Heart right ventricle (tissue), 16 donors: ENCODE data around the gene COLEC12. TPM values are rescaled to one million over a fixed set of nuclear protein-coding genes. Genes with fewer than 3 reads are reported as not detected.

Experiments
- ATAC-seq, 8 donors: fragments of 200-7000 bp; cut with Tn5 transposase; one replicate each; pipeline ENCODE4 v1.9.1; 2020; ENCODE audit warnings: mild to moderate bottlenecking in 8 of 8, moderate library complexity in 8 of 8, moderate number of reproducible peaks in 1 of 8
- DNase-seq, 2 donors: peaks; one replicate each; pipeline ENCODE4 v3.0.0-alpha.2; 2020
- H3K27ac ChIP-seq, 10 donors: fragments of 200-600 bp; sonication (generic) in 2 of 10; one replicate each; pipeline versions ENCODE4 v1.5.0 to v1.8.0; 2020 to 2022; ENCODE audit warnings: mild to moderate bottlenecking in 3 of 10
- H3K27me3 ChIP-seq, 7 donors: fragments of 200-600 bp; one replicate each; pipeline ENCODE4 v1.8.0; 2021 to 2022; ENCODE audit warnings: mild to moderate bottlenecking in 2 of 7
- H3K36me3 ChIP-seq, 9 donors: fragments of 200-600 bp; sonication (generic) in 1 of 9; one replicate each; pipeline versions ENCODE4 v1.5.0 to v1.8.0; 2020 to 2022; ENCODE audit warnings: mild to moderate bottlenecking in 2 of 9
- H3K4me1 ChIP-seq, 9 donors: fragments of 200-600 bp; sonication (generic) in 1 of 9; one replicate each; pipeline versions ENCODE4 v1.5.0 to v1.8.0; 2020 to 2022; ENCODE audit warnings: mild to moderate bottlenecking in 4 of 9
- H3K4me3 ChIP-seq, 10 donors: fragments of 200-600 bp; sonication (generic) in 2 of 10; one replicate each; pipeline versions ENCODE4 v1.5.0 to v1.8.0; 2020 to 2022; ENCODE audit warnings: mild to moderate bottlenecking in 7 of 10, moderate library complexity in 2 of 10
- H3K9me3 ChIP-seq, 11 donors: fragments of 200-600 bp in 10 of 11; sonication (generic) in 2 of 11; one replicate each; pipeline versions ENCODE4 v1.5.0 to v1.8.0; 2013 to 2022; ENCODE audit warnings: mild to moderate bottlenecking in 2 of 11, control low read depth in 1 of 11, moderate library complexity in 1 of 11
- CTCF ChIP-seq, 9 donors: fragments of 200-600 bp; sonication (generic) in 2 of 9; IDR thresholded peaks; one replicate each; pipeline versions ENCODE4 v1.5.0 to v1.8.0; 2021 to 2022; ENCODE audit warnings: antibody characterized with exemption in 9 of 9, mild to moderate bottlenecking in 5 of 9, moderate library complexity in 1 of 9
- WGBS, 2 donors: extraction: QIAGEN DNeasy Blood & Tissue Kit; methylation state at CpG; one replicate each; pipeline ENCODE4 v1.1.7; 2013; ENCODE audit warnings: inconsistent platforms in 1 of 2; 5-methylcytosine and 5-hydroxymethylcytosine counted together
- intact Hi-C, 10 donors: fragments of 100-400 bp; cut with DNase I; formaldehyde crosslinking; loops; one replicate each; pipeline versions ENCODE4 v1.11.1 to v1.14.2; 2022
- polyA plus RNA-seq, 2 donors: library from polyadenylated mRNA; stranded (reverse); fragments of 200-250 nt; gene quantifications; one replicate each; pipeline ENCODE4 v1.2.3, GENCODE V29; 2013
- total RNA-seq, 10 donors: library from RNA; stranded (reverse); fragmentation: NEBNext Ultra II Directional in 3 of 10; extraction: Animal tissue kit (Norgen Biotek cat#: 25700) in 3 of 10; gene quantifications; one replicate each; pipeline versions ENCODE4 v1.2.1 to v1.2.4, GENCODE V29; 2021 to 2023
- donor health status: Arrhythmogenic right ventricular cardiomyopathy.
- donor health status: ischemic (EF 13 %, LVEDD 7.1; RV severe dilation, severe dysfunction).
- donor health status: healthy with polysubstance abuse.
- donor health status: DM: no; HTN: yes; CAD: no.
- donor health status: DM: no; HTN: no; CAD: no.
- donor health status: ischemic (EF 25% LVEDD 6.9; RV normal size, moderate dysfunction).
- donor health status: ischemic (EF 25% LVEDD 5.7; RV mildly dilated, moderate dysfunction).
- donor health status: healthy.
- donor health status: DM: yes; HTN: yes; CAD: no.
- donor health status: Ischemic cardiomyopathy.
- donor health status: ischemic (EF 35%, LVEDD 5.7; RV mildly dilated, moderate dysfunction).
- donor health status: nonischemic (EF 11% LVEDD 7.7; RV severe dilation, severe dysfunction).
- donor health status: DM: yes; HTN: yes; CAD: no.
- donor health status: PGD.
- donor health status: ischemic (EF 29% LVEDD 5.4; RV normal size, mild dysfunction).
- donor health status: nonischemic (EF 23%, LVEDD 6.1; RV moderate dilation, normal function).

The COLEC12 gene
- total and polyA plus RNA-seq, 12 donors, result 2.8 to 15.4 (median 6.2) TPM

- WGBS, 2 donors, result 77 to 81% methylated on average over 8 of the region's 8 CpGs
- no peak for TF ChIP-seq CTCF (IDR thresholded peaks at IDR 0.05)
- Histone ChIP-seq H3K27me3 (no peaks in the 10 kb centered on the region), H3K4me1 (peaks cover 9 to 74% (median 40%) of the 10 kb centered on the region in 9 donors), H3K9me3 (no peaks in the 10 kb centered on the region), H3K36me3 (no peaks in the 10 kb centered on the region), H3K27ac (no peak overlapping the region), H3K4me3 (no peak overlapping the region)
- intact Hi-C loops, result loop anchor here in 1 of 10 donors (10.0 kb wide), 1 partner anchor 77 kb away; no protein-coding TSS in a partner anchor
- ATAC-seq, result peak in 5 of 8 donors; percentile 30 to 60 (median 48)
- no peak for DNase-seq
These were observed 122.4 kb downstream of the COLEC12 start for GRCh38 chr18:378079-378478.

DNA sequence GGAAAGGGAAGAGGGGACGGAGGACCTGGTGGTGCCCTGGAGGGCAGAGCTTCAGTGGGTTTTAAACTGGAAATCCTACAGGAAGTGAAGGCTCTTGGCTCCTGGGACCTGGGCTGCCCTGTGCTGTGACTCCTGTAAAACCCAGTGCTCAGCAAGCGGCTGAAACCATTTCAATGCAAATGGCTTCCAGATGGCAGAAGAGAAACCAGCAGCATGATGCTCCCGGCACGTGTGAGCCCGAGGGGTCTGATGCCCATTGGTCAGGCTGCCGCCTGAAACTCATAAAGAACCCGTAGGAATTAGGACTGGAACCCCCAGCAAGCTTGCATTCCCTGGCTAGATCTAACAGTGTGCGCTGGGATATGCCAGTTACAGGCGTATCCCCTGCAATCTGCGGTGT is 123.4 kb downstream of the COLEC12 start:
- H3K9me3 ChIP-seq, result no peaks in the 10 kb centered on the region
- H3K4me3 ChIP-seq, result no peak overlapping the region
- no peaks in the 10 kb centered on the region for H3K36me3 ChIP-seq
- WGBS, 2 donors, result 81 to 87% methylated on average over 10 of the region's 10 CpGs
- intact Hi-C loops, result loop anchor here in 1 of 10 donors (10.0 kb wide), 1 partner anchor 78 kb away; no protein-coding TSS in a partner anchor
- no peak for DNase-seq
- H3K4me1 ChIP-seq, result peaks cover 9 to 84% (median 44%) of the 10 kb centered on the region in 9 donors
- no peak for ATAC-seq
- no peaks in the 10 kb centered on the region for H3K27me3 ChIP-seq
- peak overlapping the region in 5 of 10 donors; percentile 19 to 59 (median 42) for H3K27ac ChIP-seq
- no peak for TF ChIP-seq CTCF (IDR thresholded peaks at IDR 0.05)

DNA sequence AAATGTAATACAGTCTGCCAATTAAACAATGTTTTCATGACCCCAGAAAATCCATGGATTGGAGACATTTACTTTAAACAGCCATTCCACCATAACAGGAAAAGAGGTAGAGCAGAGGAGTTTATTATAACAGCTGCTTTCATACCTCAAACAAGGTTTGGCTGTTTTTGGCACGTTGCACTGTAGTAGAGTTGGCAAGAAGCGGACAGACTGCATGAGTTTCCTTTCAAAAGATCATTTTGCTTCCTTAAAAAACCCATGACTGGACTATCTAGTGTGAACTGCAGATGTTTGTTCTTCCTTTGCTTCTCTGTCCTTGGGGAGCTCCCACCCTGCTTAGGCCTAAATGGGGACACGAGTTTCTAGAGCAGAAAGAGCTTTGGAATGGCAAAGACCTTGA is 124.2 kb downstream of the COLEC12 start:
- no peaks in the 10 kb centered on the region for H3K9me3 ChIP-seq
- no peaks in the 10 kb centered on the region for H3K27me3 ChIP-seq
- DNase-seq, result no peak
- peak overlapping the region in 7 of 10 donors; percentile 15 to 60 (median 36) for H3K27ac ChIP-seq
- peak in 7 of 8 donors; percentile 24 to 70 (median 58) for ATAC-seq
- WGBS, 2 donors, result 38 to 42% methylated on average over 3 of the region's 3 CpGs
- no peak overlapping the region for H3K4me3 ChIP-seq
- no peaks in the 10 kb centered on the region for H3K36me3 ChIP-seq
- intact Hi-C loops, result loop anchor here in 1 of 10 donors (10.0 kb wide), 1 partner anchor 78 kb away; no protein-coding TSS in a partner anchor
- peaks cover 9 to 87% (median 52%) of the 10 kb centered on the region in 9 donors for H3K4me1 ChIP-seq
- TF ChIP-seq CTCF (IDR thresholded peaks at IDR 0.05), result no peak

DNA sequence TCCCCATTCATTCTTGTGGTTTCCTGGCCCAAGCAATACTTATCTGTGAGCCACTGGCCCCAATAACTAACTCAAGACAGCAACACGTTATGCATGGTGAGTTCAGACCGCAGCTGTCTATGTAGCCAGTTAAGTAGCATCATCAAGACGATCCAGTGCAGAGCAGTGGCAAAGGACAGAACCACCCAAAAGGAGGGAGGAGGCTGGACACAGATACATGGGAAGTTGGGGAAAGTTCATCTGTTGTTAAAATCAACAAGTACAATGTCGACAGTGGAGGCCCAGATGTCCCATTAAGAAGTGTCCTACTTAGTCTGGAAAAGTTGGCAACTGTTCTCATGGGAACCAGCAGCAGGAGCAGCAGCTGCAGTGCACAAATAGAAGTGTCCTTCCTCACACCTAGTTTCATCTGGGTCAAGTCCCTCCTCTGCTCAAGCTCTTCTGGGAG is 125.8 kb downstream of the COLEC12 start:
- WGBS, 2 donors, result 60 to 68% methylated on average over 4 of the region's 4 CpGs
- Histone ChIP-seq H3K27me3 (no peaks in the 10 kb centered on the region), H3K36me3 (no peaks in the 10 kb centered on the region), H3K4me1 (peaks cover 9 to 82% (median 53%) of the 10 kb centered on the region in 9 donors), H3K27ac (peak overlapping the region in 5 of 10 donors; percentile 19 to 60 (median 40)), H3K9me3 (no peaks in the 10 kb centered on the region), H3K4me3 (no peak overlapping the region)
- ATAC-seq, result peak in 6 of 8 donors; percentile 38 to 55 (median 46)
- no peak for DNase-seq
- no peak for TF ChIP-seq CTCF (IDR thresholded peaks at IDR 0.05)
- intact Hi-C loops, result loop anchor here in 1 of 10 donors (10.0 kb wide), 1 partner anchor 80 kb away; no protein-coding TSS in a partner anchor
